ENCODE measurements around the gene CLDN24.

DNA sequence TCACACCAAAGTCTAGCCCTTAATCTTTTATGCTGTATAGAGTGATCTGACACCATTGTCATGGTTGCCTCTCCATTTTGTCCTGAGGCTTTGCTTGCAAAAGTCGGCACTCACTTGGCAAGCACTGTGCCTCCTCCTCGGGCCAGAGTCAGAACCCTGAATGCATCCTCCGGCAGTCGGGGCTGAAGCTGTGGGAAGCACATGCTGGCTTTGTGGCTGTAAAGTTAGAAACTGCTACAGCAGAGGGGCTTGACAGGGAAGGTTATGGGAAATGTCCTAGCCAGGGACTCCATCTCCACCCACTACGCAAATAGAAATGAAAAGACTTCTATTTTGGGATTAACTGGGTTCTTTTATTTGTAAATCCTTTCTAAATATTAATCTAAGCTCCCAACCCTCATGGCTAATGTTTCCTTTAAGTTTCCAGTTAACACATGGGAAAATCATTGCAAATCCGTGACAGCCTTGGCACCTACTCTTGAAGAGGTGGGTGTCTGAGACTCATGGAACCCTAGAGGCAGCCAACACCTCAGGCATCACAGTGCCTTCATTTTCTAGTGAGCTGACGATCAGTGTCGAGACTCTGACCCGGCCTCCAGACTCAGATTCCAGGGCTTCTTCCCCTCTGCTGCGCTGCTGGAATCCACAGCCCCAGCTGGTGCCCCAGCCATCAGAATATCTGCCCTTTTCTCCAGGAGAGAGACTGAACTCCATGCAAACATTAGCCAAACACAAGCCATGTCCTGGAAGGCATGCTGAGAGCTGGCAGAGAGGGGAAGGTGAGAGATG lies 7.9 kb upstream of the CLDN24 start:
- TF ChIP-seq, protein P1, sequence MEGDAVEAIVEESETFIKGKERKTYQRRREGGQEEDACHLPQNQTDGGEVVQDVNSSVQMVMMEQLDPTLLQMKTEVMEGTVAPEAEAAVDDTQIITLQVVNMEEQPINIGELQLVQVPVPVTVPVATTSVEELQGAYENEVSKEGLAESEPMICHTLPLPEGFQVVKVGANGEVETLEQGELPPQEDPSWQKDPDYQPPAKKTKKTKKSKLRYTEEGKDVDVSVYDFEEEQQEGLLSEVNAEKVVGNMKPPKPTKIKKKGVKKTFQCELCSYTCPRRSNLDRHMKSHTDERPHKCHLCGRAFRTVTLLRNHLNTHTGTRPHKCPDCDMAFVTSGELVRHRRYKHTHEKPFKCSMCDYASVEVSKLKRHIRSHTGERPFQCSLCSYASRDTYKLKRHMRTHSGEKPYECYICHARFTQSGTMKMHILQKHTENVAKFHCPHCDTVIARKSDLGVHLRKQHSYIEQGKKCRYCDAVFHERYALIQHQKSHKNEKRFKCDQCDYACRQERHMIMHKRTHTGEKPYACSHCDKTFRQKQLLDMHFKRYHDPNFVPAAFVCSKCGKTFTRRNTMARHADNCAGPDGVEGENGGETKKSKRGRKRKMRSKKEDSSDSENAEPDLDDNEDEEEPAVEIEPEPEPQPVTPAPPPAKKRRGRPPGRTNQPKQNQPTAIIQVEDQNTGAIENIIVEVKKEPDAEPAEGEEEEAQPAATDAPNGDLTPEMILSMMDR (IDR thresholded peaks at IDR 0.05): no peak
- TF ChIP-seq POLR2AphosphoS5 (IDR thresholded peaks at IDR 0.05) (no peak), POLR2A (IDR thresholded peaks at IDR 0.05) (no peak)
